Posterior vena cava (tissue), 2 donors: Measurements from ENCODE around the gene KXD1. TPM values are rescaled to one million over a fixed set of nuclear protein-coding genes. Genes with fewer than 3 reads are reported as not detected.
"Not testable (repeated sequence)": the region's sequence is repeated elsewhere in the genome, so short reads cannot be mapped to it uniquely, and the experiment has no call there.

Experiments used
- DNase-seq: peaks from one replicate; pipeline ENCODE4 v3.0.0-alpha.2; 2020; ENCODE audit warnings: low spot score
- intact Hi-C, 2 donors: fragments of 100-400 bp; cut with DNase I; formaldehyde crosslinking; loops; one replicate each; pipeline versions ENCODE4 v1.14.1 to v1.14.2; 2022 to 2023
- total RNA-seq, 2 donors: library from RNA; stranded (reverse); fragmentation: NEBNext Ultra II Directional; extraction: Animal tissue kit (Norgen Biotek cat#: 25700); gene quantifications; one replicate each; pipeline ENCODE4 v1.2.1, GENCODE V29; 2021
- donor health status: DM: yes; HTN: yes; CAD: no.
- donor health status: DM: yes; HTN: yes; CAD: no.

Gene KXD1
- total RNA-seq, 2 donors from 2014 or later = 63.9 to 75.2 TPM

- DNase-seq = no peak
- intact Hi-C loops = loop anchor here in 1 of 2 donors (10.0 kb wide), 1 partner anchor 94 kb away; no protein-coding TSS in a partner anchor
Observed at GRCh38 chr19:18568367-18568766, 10.7 kb downstream of the KXD1 start.

DNA sequence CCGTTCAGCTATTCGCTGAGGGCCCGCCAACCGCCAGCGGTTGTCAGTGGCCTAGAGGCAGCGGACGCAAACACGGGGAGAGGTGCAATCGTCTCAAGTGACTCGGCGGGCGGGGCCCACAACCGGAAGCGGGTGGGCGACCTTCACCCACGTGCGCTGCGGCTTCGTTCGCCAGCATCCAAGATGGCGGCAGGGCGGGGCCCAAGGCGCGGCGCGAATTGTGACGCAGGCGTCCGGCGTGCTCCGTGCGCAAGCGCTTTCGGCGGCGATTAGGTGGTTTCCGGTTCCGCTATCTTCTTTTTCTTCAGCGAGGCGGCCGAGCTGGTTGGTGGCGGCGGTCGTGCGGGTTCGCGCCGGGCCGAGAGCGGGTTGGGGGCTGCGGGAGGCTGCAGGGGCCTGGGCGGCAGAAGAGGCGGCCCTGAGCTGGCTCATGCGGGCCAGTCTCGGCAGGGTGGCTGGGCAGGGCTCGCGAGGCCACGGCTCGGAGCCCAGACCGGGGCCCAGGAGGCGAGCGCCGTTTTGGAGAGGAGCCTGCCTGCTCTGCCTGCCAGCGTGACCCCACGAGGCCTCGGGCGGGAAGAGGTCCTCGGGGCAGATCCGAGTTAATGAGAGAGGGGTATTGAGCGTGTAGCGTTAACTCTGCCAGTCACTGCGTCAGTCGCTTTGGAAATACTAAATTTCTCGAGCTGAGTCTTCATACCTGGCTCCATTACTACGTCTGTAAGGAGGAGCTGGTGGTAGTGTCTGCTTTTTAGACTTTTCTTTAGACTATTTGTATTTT is 14.1 kb downstream of the KXD1 start, which contains the start of gene UBA52:
Gene UBA52, plus strand, starts transcription at position 294 of the 781 bp plus-strand sequence. CDS start 1,444 bp downstream, outside the sequence.
- DNase-seq = peak; percentile 100
- intact Hi-C loops = no loop called here

GRCh38 chr19:18574691-18575291 is 17.1 kb downstream of the KXD1 start:
- intact Hi-C loops = no loop called here
- DNase-seq = no peak

- no peak for DNase-seq
- intact Hi-C loops = no loop called here
Observed at GRCh38 chr19:18576383-18576782, 18.7 kb downstream of the KXD1 start.

GRCh38 chr19:18577365-18577914 is 19.8 kb downstream of the KXD1 start:
- no peak for DNase-seq
- intact Hi-C loops = no loop called here

DNA sequence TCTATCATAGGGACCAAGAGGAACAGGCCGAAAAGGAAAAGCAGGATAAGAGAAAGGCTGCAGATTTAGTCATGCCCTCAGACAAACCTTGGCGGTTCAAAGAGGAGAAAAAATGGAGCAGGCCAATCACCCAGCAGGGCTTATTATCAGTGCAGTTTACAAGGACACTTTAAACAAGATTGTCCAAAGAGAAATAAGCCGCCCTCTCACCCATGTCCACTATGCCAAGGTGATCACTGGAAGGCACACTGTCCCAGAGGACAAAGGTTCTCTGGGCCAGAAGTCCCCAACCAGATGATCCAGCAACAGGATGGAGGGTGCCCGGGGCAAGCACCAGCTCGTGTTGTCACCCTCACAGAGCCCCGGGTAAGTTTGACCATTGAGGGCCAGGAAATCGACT is 22.6 kb downstream of the KXD1 start:
- no peak for DNase-seq
- intact Hi-C loops = loop anchor here in 1 of 2 donors (10.0 kb wide), 1 partner anchor 136 kb away; no protein-coding TSS in a partner anchor

DNA sequence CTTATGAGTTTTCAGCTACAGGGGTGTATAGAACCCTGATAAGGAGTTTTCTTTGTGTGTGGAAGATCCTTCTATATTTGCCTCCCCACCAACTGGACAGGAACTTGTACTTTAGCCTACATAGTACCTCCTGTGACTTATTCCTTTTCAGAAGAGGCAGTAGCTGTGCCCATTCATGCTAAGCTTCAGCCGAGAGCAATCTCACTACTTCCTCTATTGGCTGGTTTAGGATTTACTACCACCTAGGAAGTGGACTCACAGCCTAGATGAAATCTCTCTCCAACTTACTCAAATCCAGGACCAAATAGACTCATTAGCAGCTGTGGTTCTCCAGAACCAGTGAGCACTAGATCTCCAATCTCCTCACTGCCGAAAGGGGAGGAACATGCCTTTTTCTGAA is 28.6 kb downstream of the KXD1 start:
- DNase-seq = no peak
- intact Hi-C loops = loop anchor here in 1 of 2 donors (10.0 kb wide), 1 partner anchor 142 kb away; no protein-coding TSS in a partner anchor

DNA sequence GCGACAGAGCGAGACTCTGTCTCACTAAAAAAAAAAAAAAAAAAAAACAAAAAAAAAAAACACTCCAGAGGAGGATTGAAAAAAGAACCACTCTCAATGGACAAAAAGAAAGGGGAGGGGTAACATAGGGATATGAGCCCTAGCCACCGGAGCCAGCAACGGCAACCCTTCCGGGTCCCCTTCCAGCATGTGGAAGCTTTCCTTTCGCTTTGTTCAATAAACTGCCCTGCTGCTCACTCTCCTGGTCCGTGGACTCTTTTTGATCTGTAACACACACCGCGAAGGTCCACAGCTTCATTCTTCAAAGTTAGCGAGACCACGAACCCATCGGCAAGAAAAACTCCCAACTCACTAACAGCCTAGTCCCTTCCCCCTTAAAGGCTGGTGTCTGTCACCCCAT is 29.9 kb downstream of the KXD1 start:
- intact Hi-C loops = loop anchor here in 1 of 2 donors (10.0 kb wide), 1 partner anchor 143 kb away; no protein-coding TSS in a partner anchor

GRCh38 chr19:18587962-18588610 is 30.4 kb downstream of the KXD1 start:
- intact Hi-C loops = loop anchor here in 1 of 2 donors (10.0 kb wide), 1 partner anchor 143 kb away; no protein-coding TSS in a partner anchor
- no peak for DNase-seq

More for the DNA sequence above, 29.9 kb downstream of the KXD1 start:
- no peak for DNase-seq

DNA sequence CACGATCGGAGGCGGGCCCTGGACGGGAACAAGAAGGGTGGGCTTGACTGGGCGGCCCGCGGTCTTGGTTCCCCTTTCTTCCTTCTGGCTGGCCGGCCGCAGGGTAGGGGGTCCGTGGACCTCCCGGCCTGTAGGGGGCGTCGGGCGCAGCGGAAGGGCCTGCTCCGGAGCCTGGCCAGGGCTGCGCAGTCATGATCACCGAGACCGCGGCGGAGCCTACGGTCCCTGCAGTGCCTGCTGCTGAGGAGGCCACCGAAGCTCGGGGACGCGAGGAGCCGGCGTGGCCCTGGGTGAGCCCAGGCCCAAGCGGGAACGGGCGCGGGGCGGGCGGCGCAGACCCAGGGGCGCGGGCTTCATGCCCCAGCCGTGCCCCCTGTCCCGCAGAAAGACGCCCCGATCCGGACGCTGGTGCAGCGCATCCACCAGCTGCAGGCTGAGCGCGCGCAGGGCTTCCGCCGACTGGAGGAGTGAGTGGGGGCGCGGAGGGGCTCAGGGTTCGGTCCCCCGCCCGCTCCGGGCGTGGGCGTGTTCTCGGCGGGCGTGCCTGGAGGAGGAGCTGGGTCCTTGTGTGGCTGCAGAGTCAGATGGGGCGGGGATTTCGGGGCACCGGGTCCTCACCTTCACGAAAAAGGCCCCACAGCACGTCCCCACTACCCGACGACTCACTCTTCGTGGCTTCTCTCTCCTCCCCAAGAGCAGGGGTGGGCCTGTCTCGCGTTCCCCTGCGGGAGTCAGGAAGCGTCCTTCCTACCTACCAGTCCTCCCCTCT is 31.1 kb downstream of the KXD1 start, which contains the start of gene REX1BD:
Gene REX1BD, plus strand, starts transcription at position 188 of the 769 bp plus-strand sequence. Its CDS starts 4 bp downstream, at position 192.
- peak; percentile 97 for DNase-seq
- intact Hi-C loops = loop anchor here in 1 of 2 donors (10.0 kb wide), 1 partner anchor 144 kb away; no protein-coding TSS in a partner anchor

DNA sequence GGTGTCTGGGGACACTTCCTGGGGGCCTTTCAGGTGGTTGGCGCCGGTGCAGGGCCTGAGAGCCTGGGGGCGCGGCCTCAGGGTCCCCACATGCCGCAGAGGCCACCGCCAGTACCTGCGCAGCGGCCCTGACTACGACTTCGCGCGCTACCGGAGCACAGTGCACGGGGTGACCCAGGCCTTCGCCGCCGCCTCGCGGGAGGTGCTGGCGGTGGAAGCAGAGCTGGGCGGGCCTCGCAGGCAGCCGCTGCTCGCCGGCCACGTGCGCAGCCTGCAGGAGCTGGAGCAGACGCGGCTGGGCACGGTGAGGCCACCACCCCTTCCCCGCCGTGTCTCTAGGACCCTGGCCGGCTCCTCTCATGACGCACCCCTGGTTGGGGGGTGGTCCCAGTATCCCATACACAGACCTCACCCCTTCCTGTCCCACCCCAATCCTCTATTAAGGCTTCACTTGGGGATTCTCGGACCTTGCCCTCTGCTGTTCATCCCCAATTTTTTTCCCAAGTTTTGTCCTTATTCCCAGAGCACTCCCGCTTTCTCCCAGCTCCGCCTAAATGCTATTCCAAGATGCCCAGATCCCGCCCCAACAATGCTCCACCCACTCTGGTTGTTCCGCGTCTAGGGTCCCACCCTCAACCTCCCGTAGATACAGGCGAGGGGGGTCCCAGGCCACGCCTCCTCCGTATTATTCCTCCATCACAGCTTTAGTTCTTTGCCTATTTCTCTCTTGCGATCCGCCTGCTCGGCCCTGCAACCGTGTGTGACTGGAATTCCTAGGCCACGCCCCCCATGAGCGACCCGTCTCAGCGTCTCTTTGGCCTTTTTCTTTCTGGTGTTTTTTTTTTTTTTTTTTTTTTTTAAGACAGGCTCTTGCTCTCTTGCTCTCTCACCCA is 32.0 kb downstream of the KXD1 start:
- intact Hi-C loops = loop anchor here (2.0 to 10.0 kb wide), 4 partner anchors 83 to 255 kb away; no protein-coding TSS in a partner anchor
- peak; percentile 94 for DNase-seq

- intact Hi-C loops = loop anchor here (2.0 to 10.0 kb wide), 3 partner anchors 82 to 254 kb away; no protein-coding TSS in a partner anchor
- DNase-seq = peak; percentile 90
Observed at GRCh38 chr19:18590273-18591272, 32.9 kb downstream of the KXD1 start.

DNA sequence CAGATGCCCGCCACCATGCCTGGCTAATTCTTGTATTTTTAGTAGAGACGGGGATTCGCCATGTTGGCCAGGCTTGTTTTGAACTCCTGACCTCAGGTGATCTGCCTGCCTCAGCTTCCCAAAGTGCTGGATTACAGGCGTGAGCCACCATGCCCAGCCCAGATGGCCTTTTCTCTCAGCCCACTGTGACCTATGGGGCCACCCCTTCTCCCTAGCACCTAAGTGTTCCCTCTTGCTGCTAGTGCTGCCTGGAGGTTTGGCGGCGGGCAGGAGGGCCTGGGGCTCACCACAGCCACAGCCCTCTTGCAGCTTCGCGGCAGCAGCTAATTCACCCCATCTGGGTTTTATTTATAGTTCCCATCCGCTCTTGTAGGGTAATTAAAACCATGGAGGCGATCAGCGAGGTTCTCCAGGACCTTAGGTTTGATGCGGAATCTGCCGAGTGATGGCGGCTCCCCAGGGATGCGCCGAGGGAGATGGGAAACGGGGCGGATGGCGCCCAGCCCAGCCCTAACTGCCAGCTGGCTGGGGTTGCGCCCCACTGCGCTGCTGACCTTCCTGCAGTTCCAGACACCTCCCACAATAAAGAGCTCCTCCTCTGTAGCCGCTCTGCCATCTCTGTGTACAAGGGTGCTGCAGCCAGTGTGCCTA is 34.2 kb downstream of the KXD1 start:
- no peak for DNase-seq
- intact Hi-C loops = loop anchor here (2.0 to 10.0 kb wide), 3 partner anchors 80 to 253 kb away; no protein-coding TSS in a partner anchor

DNA sequence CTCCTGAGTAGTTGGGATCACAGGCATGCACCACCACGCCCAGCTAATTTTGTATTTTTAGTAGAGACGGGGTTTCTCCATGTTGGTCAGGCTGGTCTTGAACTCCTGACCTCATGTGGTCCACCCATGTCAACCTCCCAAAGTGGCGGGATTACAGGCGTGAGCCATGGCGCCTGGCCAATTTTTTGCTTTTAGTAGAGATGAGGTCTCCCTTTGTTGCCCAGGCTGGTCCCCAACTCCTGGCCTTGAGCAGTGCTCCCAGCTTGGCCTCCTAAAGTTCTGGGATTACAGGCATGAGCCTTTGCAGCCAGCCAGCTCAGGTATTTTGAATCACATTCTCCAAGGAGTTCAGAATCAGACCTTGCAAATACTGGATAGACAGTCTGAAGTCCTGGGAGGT is 35.1 kb downstream of the KXD1 start:
- intact Hi-C loops = loop anchor here (5.0 to 10.0 kb wide), 2 partner anchors 80 to 252 kb away; no protein-coding TSS in a partner anchor

GRCh38 chr19:18593367-18594095 is 35.9 kb downstream of the KXD1 start:
- no peak for DNase-seq
- intact Hi-C loops = loop anchor here (5.0 to 10.0 kb wide), 2 partner anchors 79 to 251 kb away; no protein-coding TSS in a partner anchor

More for the DNA sequence above, 35.1 kb downstream of the KXD1 start:
- DNase-seq = not testable (repeated sequence)
